GM12865 (cell line): ENCODE measurements around the gene EDN3.

Source experiments
- DNase-seq: peaks from one replicate; pipeline ENCODE4 v3.0.0; 2010; ENCODE audit warnings: low read depth
- H3K4me3 ChIP-seq: 2 replicates; pipeline ENCODE4 v1.5.1; 2011; ENCODE audit warnings: mild to moderate bottlenecking, low read depth, low read length, control low read depth
- CTCF ChIP-seq: IDR thresholded peaks from 2 replicates; pipeline ENCODE4 v1.5.1; 2011; ENCODE audit warnings: low read length, control low read depth, low read depth, inconsistent platforms; ENCODE audit not compliant: insufficient read depth; ENCODE audit errors: missing control alignments

The EDN3 gene

GRCh38 chr20:59289994-59290393, 10.4 kb upstream of the EDN3 start:
- no peak for TF ChIP-seq CTCF
- no peak for DNase-seq

GRCh38 chr20:59291740-59292383, 8.5 kb upstream of the EDN3 start:
- no peak for DNase-seq
- no peak for TF ChIP-seq CTCF
- H3K4me3 ChIP-seq = no peak overlapping the region

More at GRCh38 chr20:59289994-59290393, 10.4 kb upstream of the EDN3 start:
- no peak overlapping the region for H3K4me3 ChIP-seq

GRCh38 chr20:59295531-59295930, 4.9 kb upstream of the EDN3 start:
- DNase-seq = no peak
- no peak for TF ChIP-seq CTCF
- H3K4me3 ChIP-seq = no peak overlapping the region

GRCh38 chr20:59297686-59298085, 2.7 kb upstream of the EDN3 start:
- H3K4me3 ChIP-seq = no peak overlapping the region
- no peak for TF ChIP-seq CTCF
- DNase-seq = no peak

- DNase-seq = no peak
- no peak overlapping the region for H3K4me3 ChIP-seq
- no peak for TF ChIP-seq CTCF
Observed at GRCh38 chr20:59299945-59300332, 472 bp upstream of the EDN3 start.

GRCh38 chr20:59301343-59302007, 1.1 kb downstream of the EDN3 start:
- no peak for TF ChIP-seq CTCF
- H3K4me3 ChIP-seq = no peak overlapping the region
- no peak for DNase-seq
